ENCODE measurements around the gene ZMYM3. TPM values are rescaled to one million over a fixed set of nuclear protein-coding genes. Genes with fewer than 3 reads are reported as not detected.

The ZMYM3 gene
- total RNA-seq, 1 donor from 2014 or later, result 32.1 TPM

GRCh38 chrX:71210816-71211215 lies 43.1 kb downstream of the ZMYM3 start:
- H3K36me3 Mint-ChIP-seq (ENCODE audit: low read depth), result no peaks in the 10 kb centered on the region
- H3K4me3 Mint-ChIP-seq (ENCODE audit: unreplicated experiment), result no peak overlapping the region
- TF ChIP-seq CTCF (IDR thresholded peaks at IDR 0.05), result no peak
- H3K9me3 Mint-ChIP-seq (ENCODE audit: low read depth), result peaks cover 4% of the 10 kb centered on the region
- no peak for DNase-seq (ENCODE audit: low spot score)
- no peaks in the 10 kb centered on the region for H3K4me1 Mint-ChIP-seq (ENCODE audit: low read depth)
- H3K27me3 Mint-ChIP-seq (ENCODE audit: low read depth), result peaks cover 1% of the 10 kb centered on the region
- H3K27ac Mint-ChIP-seq (ENCODE audit: unreplicated experiment), result no peak overlapping the region

GRCh38 chrX:71199252-71200008 lies 54.5 kb downstream of the ZMYM3 start:
- Mint-ChIP-seq H3K27me3 (ENCODE audit: low read depth) (no peaks in the 10 kb centered on the region), H3K4me3 (ENCODE audit: unreplicated experiment) (no peak overlapping the region), H3K27ac (ENCODE audit: unreplicated experiment) (no peak overlapping the region), H3K9me3 (ENCODE audit: low read depth) (peaks cover 7% of the 10 kb centered on the region), H3K4me1 (ENCODE audit: low read depth) (no peaks in the 10 kb centered on the region), H3K36me3 (ENCODE audit: low read depth) (no peaks in the 10 kb centered on the region)
- DNase-seq (ENCODE audit: low spot score), result no peak
- no peak for TF ChIP-seq CTCF (IDR thresholded peaks at IDR 0.05)

- no peaks in the 10 kb centered on the region for H3K27me3 Mint-ChIP-seq (ENCODE audit: low read depth)
- no peak for TF ChIP-seq CTCF (IDR thresholded peaks at IDR 0.05)
- no peak for DNase-seq (ENCODE audit: low spot score)
- H3K36me3 Mint-ChIP-seq (ENCODE audit: low read depth), result no peaks in the 10 kb centered on the region
- no peak overlapping the region for H3K27ac Mint-ChIP-seq (ENCODE audit: unreplicated experiment)
- H3K4me3 Mint-ChIP-seq (ENCODE audit: unreplicated experiment), result no peak overlapping the region
- no peaks in the 10 kb centered on the region for H3K4me1 Mint-ChIP-seq (ENCODE audit: low read depth)
- peaks cover 7% of the 10 kb centered on the region for H3K9me3 Mint-ChIP-seq (ENCODE audit: low read depth)
Measured at GRCh38 chrX:71198066-71198465, 55.9 kb downstream of the ZMYM3 start.

GRCh38 chrX:71195964-71196649 lies 57.8 kb downstream of the ZMYM3 start:
- no peaks in the 10 kb centered on the region for H3K27me3 Mint-ChIP-seq (ENCODE audit: low read depth)
- TF ChIP-seq CTCF (IDR thresholded peaks at IDR 0.05), result no peak
- no peaks in the 10 kb centered on the region for H3K36me3 Mint-ChIP-seq (ENCODE audit: low read depth)
- no peaks in the 10 kb centered on the region for H3K4me1 Mint-ChIP-seq (ENCODE audit: low read depth)
- DNase-seq (ENCODE audit: low spot score), result no peak
- H3K27ac Mint-ChIP-seq (ENCODE audit: unreplicated experiment), result no peak overlapping the region
- no peak overlapping the region for H3K4me3 Mint-ChIP-seq (ENCODE audit: unreplicated experiment)
- peaks cover 7% of the 10 kb centered on the region for H3K9me3 Mint-ChIP-seq (ENCODE audit: low read depth)

- Mint-ChIP-seq H3K36me3 (ENCODE audit: low read depth) (no peaks in the 10 kb centered on the region), H3K27ac (ENCODE audit: unreplicated experiment) (no peak overlapping the region)
Measured at GRCh38 chrX:71191248-71191647, 62.7 kb downstream of the ZMYM3 start.

More at GRCh38 chrX:71191248-71191647, 62.7 kb downstream of the ZMYM3 start:
- Mint-ChIP-seq H3K9me3 (ENCODE audit: low read depth) (no peaks in the 10 kb centered on the region), H3K4me3 (ENCODE audit: unreplicated experiment) (no peak overlapping the region), H3K4me1 (ENCODE audit: low read depth) (no peaks in the 10 kb centered on the region), H3K27me3 (ENCODE audit: low read depth) (no peaks in the 10 kb centered on the region)
- no peak for TF ChIP-seq CTCF (IDR thresholded peaks at IDR 0.05)
- DNase-seq (ENCODE audit: low spot score), result no peak

Other genes starting within 250 kb of the ZMYM3 start
- 52.9 to 66.6 TPM (median 60.9 TPM) in 3 replicates for gene SNX12, start 185.8 kb downstream of the ZMYM3 start, total RNA-seq
- 7.9 to 9.3 TPM (median 8.2 TPM) in 3 replicates for gene FOXO4, start 158.3 kb downstream of the ZMYM3 start, total RNA-seq
- gene CXorf65, start 147.4 kb downstream of the ZMYM3 start, total RNA-seq, result not detected in 3 replicates
- gene IL2RG, start 142.6 kb downstream of the ZMYM3 start, total RNA-seq, result not detected in 3 replicates
- gene MED12, start 135.5 kb downstream of the ZMYM3 start, total RNA-seq, result 32.8 to 39.8 TPM (median 33.4 TPM) in 3 replicates
- gene NLGN3, start 109.3 kb downstream of the ZMYM3 start, total RNA-seq, result 0.52 to 1.1 TPM (median 0.87 TPM) in 3 replicates
- gene GJB1, start 30.9 kb downstream of the ZMYM3 start, total RNA-seq, result not detected in 3 replicates
- gene NONO, start 29.5 kb upstream of the ZMYM3 start, total RNA-seq, result 319 to 354 TPM (median 341 TPM) in 3 replicates
- 2.1 to 3.2 TPM (median 2.5 TPM) in 3 replicates for gene ITGB1BP2, start 47.6 kb upstream of the ZMYM3 start, total RNA-seq
- 26.4 to 31.3 TPM (median 27.9 TPM) in 3 replicates for gene TAF1, start 112.2 kb upstream of the ZMYM3 start, total RNA-seq